HG03139 (cell line): ENCODE data around the gene GNG7.

Experiments
- ATAC-seq: cut with Tn5 transposase; IDR thresholded peaks from one replicate; pipeline ENCODE4 v1.9.1; 2021; ENCODE audit not compliant: unreplicated experiment

GNG7 gene

DNA sequence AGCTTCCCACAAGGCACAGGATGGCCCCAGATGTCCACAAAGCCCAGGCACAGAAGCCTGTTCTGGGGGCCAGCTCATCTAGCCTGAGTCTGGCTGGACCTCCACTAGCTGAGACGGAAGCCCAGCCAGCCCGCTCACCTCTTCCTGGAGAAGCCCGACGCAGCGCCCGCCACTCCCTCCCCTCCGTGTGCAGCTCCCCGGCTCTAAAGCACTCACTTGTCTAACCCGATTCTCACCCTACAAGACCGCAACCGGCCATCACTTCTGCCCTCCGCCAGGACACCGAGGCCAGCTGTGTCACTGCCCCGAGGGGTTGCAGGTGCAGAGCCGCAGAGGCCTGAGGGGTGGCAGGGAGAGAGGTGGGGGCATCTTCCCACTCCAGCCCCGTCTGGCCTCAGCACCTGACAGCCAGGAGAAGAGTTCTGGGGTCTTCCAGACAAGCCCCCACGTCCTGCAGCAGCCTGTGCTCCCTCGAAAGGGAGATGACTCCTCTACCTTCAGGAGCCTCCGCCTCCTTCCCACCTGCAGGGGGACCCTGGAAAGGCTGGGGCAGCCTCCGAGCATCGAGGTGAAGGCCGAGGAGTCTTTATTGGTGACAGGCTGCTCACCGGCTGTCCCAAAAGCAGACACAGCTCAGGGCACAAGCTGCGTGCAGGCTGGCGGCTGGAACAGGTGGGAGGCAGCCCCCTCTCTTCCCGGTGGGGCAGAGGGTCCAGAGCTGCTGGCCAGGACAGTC, 24.6 kb upstream of the GNG7 start:
- ATAC-seq = no peak

GRCh38 chr19:2726160-2726855, 23.8 kb upstream of the GNG7 start:
- no peak for ATAC-seq

GRCh38 chr19:2724148-2724557, 21.7 kb upstream of the GNG7 start:
- ATAC-seq = no peak

GRCh38 chr19:2723747-2724146, 21.3 kb upstream of the GNG7 start:
- no peak for ATAC-seq

DNA sequence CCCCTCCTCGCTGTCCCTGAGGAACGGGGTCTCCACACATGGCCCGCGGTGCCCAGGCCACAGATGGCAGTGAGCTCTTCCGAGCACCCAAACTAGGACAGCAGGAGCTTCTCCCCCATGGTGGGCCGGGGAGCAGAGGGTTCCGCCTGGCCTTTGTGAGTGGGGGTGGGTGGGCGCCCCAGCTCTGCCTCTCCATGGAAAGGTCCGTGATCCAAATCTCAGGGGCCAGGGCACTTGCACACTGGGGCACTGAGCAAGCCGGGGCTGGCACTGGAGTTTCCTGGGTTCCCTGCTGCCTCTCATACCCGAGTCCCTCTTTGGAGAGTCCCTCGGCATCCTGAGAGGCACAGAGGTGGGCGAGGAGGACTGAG, 20.8 kb upstream of the GNG7 start:
- no peak for ATAC-seq

DNA sequence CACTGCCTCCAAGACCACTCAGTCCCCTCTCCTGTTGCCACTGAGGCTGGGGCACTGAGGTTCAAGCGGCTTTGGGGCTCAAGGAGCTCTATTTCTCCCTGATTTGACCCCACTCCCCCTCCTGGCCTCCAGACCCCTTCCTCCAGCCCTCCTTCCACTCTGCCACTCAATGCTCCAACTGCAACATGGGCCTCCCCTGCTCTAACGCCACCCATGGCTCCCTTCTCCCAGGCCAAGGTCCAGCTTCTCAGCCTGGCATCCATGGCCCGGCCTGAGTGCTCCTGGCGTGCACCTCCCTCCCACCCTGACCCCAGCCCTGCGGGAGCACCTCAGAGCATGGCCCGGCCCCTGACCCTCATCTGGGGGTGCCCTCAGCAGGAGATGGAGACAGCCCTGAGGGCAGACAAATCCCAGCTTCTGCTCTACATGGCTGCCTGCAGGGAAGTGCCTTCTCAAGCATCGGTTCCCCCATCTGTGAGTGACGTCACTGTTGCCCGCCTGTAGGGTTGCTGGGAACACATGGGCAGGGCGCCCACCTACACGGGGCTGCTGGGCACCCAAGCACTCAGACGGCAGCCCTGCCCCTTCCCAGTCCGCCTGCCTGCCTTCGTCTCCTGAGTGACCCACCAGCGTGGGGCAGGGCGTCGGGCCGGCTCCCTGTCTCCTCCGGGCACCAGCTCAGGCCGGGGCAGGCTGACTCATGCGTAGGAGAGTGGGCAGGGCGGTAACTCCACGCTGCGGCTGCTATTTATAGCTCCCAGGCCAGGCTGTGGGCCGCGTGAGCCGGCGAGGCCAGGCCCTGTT, 20.2 kb upstream of the GNG7 start:
- no peak for ATAC-seq

GRCh38 chr19:2721570-2722540, 19.4 kb upstream of the GNG7 start:
- ATAC-seq = no peak

DNA sequence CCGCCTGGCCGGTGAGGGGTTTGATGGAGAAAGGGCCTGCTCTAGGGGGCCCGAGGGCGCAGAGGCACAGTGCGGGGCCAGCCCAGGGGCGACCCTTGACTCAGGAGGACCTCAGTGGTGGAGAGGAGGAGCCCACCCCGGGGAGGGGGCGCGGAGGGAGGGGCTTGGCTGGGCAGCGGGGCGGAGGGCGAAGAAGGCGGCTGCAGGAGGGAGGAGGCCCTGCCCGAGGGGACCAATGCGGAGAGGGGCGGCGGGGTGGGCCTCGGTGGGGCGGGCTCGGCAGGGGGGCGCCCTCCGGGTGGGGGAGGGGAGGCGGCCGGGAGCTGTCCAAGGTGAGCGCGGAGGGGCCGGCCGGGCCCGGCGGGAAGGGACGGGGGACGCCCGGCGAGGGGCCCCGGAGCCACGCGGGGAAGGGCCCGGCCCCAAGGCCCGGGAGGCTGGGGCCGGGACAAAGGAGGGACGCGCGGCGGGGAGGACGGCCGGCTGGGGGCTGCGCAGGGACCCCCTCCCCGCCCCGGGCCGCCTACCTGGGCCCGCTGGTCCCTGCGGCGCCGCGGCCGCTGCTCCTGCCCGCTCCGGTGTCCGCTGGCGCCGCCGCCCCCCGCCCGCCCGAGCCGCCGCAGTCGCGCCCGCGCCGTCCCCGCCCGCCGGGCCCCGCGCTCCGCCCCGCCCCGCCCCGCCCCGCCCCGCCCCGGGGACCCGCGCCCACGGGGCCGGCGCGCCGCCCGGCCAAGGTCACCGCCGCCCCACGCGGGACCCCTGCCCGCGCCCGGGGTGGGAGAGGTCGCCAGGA, 18.5 kb upstream of the GNG7 start, which contains the start of gene DIRAS1:
Gene DIRAS1, minus strand, starts transcription at position 596 of the 793 bp plus-strand sequence. CDS start 3,566 bp downstream, outside the sequence.
- no peak for ATAC-seq

DNA sequence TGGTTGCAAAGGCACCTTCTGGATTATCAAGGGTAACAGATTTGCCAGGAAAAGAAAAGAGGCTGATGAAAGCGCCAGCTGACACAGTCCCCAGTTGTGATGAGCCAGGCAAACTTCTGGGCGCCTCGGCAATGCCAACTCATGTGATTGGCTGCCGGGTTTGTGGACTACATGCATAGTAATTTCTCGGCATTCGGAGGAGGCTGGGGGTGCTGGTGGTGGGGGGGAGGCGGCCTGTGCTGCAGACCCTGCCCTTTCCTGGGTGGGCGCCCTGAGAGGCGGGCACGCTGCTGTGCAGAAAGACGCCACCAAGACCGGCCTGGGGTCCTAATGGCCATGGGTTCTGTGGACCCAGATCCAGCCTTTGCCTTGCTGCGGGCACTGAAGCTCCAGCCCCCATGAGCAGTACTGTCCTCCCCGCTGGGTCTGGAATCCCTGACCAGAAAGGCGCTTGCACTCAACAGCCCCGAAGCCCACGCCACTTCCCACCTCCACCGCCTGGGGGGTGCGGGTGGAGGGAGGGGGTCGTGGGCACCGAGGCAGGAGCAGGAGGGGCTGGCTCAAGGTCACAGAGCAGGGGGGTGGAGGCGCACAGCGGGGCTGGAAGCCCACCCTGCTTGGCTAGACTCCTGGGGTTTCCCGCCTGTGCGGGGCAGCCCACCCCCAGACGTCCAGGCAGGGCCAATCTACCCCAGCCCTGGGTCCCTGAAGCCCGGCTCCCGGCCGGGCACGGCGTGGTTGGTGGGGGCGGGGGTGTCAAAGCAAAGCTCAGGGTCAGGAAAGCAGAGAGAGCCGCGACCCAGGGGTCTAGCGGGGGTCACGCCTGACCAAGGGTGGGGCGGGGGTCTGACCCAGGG, 17.7 kb upstream of the GNG7 start:
- no peak for ATAC-seq

DNA sequence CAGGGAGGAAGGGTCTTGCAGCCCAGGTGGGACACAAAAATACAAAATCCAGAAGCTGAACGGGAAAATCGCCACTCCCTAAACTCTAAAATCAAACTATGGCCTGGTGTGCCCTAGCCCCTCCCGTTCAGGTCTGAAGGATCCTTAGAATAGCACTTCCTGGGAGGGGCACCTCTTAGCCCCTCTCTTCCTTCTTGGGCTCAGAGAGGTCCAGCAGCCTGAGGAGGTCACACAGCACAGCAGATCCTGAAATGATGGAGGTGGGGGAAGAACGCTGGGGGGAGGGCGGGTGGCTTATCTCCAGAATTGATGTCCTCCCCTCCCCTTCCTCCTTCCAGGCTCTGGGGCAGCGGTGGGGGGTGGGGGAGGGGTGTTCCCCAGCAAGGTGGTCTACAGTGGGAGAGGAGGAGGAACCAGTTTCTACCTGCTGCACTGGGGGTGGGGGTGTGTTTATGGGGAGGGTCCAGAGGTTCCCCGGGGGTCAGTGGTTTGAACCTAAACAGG, 16.8 kb upstream of the GNG7 start:
- ATAC-seq = no peak

DNA sequence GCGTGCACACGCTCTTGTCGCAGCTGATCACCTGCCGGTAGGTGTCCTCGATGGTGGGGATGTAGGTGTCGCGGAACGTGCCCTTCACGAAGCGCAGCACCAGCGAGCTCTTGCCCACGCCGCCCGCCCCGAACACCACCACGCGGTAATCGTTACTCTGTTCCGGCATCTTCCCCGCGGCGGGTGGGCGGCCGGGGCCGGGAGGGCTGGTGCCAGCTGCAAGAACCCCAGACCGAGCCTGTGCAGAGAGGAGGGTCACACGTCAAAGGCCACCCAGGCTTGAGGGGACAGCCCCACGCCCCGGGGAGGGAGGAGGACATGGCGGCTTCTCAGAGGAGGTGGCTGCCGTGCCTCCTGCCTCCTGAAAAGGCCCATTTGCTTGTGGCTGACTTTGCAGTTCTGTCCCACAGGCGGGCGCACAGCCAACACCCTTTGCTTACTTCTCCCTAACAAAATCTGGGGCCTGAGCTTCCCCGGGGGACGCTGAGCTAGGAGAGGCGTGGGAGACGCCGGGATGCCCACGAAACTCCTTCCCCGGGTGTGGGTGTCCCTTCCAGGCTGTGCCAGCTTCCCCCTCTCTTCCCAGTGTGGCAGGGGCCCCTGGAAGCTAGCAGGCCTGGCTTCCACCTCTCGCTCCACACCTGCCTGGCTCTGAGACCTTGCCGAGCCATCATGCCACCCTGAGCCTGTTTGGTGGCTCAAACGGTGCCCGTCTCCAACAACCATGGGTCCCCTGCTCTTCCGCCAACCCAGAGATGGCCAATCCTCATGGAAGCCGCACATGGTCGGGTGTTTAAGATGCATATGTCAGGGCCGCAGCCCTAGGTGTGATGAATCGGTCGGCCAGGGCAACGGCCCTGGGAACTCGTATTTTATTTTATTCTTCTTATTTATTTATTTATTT, 15.4 kb upstream of the GNG7 start:
- ATAC-seq = no peak

GRCh38 chr19:2716722-2717637, 14.5 kb upstream of the GNG7 start:
- ATAC-seq = no peak

GRCh38 chr19:2716275-2716650, 13.8 kb upstream of the GNG7 start:
- ATAC-seq = no peak

DNA sequence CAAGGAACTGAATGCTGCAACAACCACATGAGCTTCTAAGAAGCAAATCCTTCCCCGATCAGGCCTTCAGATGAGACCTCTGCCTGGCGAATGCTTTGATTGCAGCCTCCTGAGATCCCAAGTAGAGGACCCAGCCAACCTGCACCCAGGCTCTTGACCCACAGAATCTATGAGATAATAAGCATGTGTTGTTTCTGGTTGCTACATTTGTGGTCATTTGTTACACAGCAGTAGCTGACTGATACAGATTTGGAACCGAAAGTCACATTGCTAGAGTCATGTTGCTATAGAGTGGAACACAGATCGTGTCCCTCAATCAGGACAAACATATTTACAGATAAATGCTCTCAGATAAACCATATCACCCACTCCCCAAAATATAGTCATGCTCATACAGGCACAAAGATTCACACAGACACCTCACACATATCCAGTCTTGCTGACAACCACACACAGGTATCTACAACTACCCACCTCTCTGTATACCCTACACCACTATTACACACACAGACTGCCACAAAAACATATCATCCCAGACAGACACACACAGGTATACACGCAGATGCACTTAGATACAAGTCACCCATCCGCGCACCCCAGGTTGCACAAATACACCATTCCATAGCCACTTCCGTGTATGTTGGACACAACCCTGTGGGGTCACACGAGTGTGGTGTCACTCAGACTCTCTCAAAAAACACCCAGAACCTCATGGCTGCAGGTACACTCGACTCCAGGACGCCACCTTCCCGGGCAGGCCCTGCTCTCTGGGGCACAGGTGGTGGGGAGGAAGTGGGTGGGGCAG, 13.2 kb upstream of the GNG7 start:
- no peak for ATAC-seq

- ATAC-seq = no peak
Measured at GRCh38 chr19:2714531-2715269, 12.2 kb upstream of the GNG7 start.
